Endothelial cell of umbilical vein (primary cell): ENCODE results near the gene SLC12A7. TPM values are rescaled to one million over a fixed set of nuclear protein-coding genes. Genes with fewer than 3 reads are reported as not detected.

Experiments
- BruUV-seq: library from RNA; stranded (reverse); fragments of 400-500 nt; replicated peaks from 2 replicates; lab custom pipeline; 2021; lab: Mats Ljungman, UMichigan
- CTCF ChIA-PET: fragments of 300-600, 350-600 bp; sonication (Branson Sonifier 250); formaldehyde crosslinking; loops from one replicate; lab custom pipeline; 2021; ENCODE audit warnings: antibody characterized with exemption, inconsistent platforms; lab: Charles Lee
- POLR2A ChIA-PET: fragments of 300-600, 350-600 bp; sonication (Branson Sonifier 250); formaldehyde crosslinking; loops from one replicate; lab custom pipeline; 2021; ENCODE audit warnings: antibody characterized with exemption, inconsistent platforms; lab: Charles Lee
- DNase-seq: peaks from one replicate; pipeline ENCODE4 v3.0.0-alpha.2; 2011; ENCODE audit warnings: low read depth, low spot score
- FAIRE-seq: peaks from 2 replicates; lab custom pipeline; 2011; peaks lifted over from hg19 to GRCh38; lab: Jason Lieb, UNC
- H2AFZ ChIP-seq: 2 replicates; pipeline ENCODE4 v1.6.0; 2012; ENCODE audit warnings: low read depth, low read length, control low read depth, inconsistent platforms
- H3K27ac ChIP-seq: 2 replicates; pipeline ENCODE4 v1.5.1; 2011; ENCODE audit warnings: low read depth, mild to moderate bottlenecking, control low read depth, low read length, moderate library complexity; ENCODE audit not compliant: insufficient read depth
- H3K27me3 ChIP-seq, 2 experiments: 2 replicates each; pipeline versions ENCODE4 v1.6.0 to v1.6.1; 2011; ENCODE audit warnings: low read length in 2 of 2, mixed read lengths in 1 of 2; ENCODE audit not compliant: control insufficient read depth in 2 of 2, insufficient read depth in 2 of 2
- H3K36me3 ChIP-seq, 2 experiments: 2 replicates in 1 of 2; 3 replicates in 1 of 2; pipeline ENCODE4 v1.5.1; 2011; ENCODE audit warnings: low read length in 2 of 2, mild to moderate bottlenecking in 1 of 2, moderate library complexity in 1 of 2; ENCODE audit not compliant: control insufficient read depth in 2 of 2, insufficient read depth in 2 of 2; ENCODE audit errors: extremely low read depth in 1 of 2
- H3K4me1 ChIP-seq: 3 replicates; pipeline ENCODE4 v1.5.1; 2011; ENCODE audit warnings: mild to moderate bottlenecking, low read length; ENCODE audit not compliant: control insufficient read depth, insufficient read depth; ENCODE audit errors: extremely low read depth
- H3K4me2 ChIP-seq: 2 replicates; pipeline ENCODE4 v1.6.1; 2011; ENCODE audit warnings: low read length, control low read depth, mixed read lengths; ENCODE audit not compliant: insufficient read depth
- H3K4me3 ChIP-seq, 3 experiments: fragments of 200-600 bp in 1 of 3; sonication (generic), shearing (Covaris generic) in 1 of 3; replicated peaks in 1 of 3; 2 replicates each; pipeline ENCODE4 v1.5.1; 2011 to 2016; ENCODE audit warnings: control low read depth in 3 of 3, low read length in 3 of 3, mild to moderate bottlenecking in 2 of 3, inconsistent platforms in 1 of 3, low read depth in 1 of 3, moderate library complexity in 1 of 3; ENCODE audit not compliant: insufficient read depth in 1 of 3
- H3K79me2 ChIP-seq: 2 replicates; pipeline ENCODE4 v1.6.0; 2012; ENCODE audit warnings: low read length, inconsistent platforms; ENCODE audit not compliant: control insufficient read depth, insufficient read depth
- H3K9ac ChIP-seq: replicated peaks from 2 replicates; pipeline ENCODE3; 2011; ENCODE audit warnings: low read length, control low read depth; ENCODE audit not compliant: insufficient read depth; ENCODE audit errors: extremely low read depth
- H3K9me1 ChIP-seq: replicated peaks from 3 replicates; pipeline ENCODE4 v1.6.0; 2011; ENCODE audit warnings: mild to moderate bottlenecking, low read length; ENCODE audit not compliant: control insufficient read depth, insufficient read depth; ENCODE audit errors: extremely low read depth
- H3K9me3 ChIP-seq: replicated peaks from 2 replicates; pipeline ENCODE4 v1.5.1; 2012; ENCODE audit warnings: low read length, inconsistent platforms; ENCODE audit not compliant: control insufficient read depth, insufficient read depth
- H4K20me1 ChIP-seq: replicated peaks from 2 replicates; pipeline ENCODE3; 2011; ENCODE audit warnings: mild to moderate bottlenecking, low read length; ENCODE audit not compliant: control insufficient read depth, insufficient read depth; ENCODE audit errors: extremely low read depth
- CTCF ChIP-seq, 2 donors: IDR thresholded peaks; 1 replicate in 1 of 2; 2 replicates in 1 of 2; pipeline ENCODE4 v1.5.1; 2011; ENCODE audit warnings: low read length in 2 of 2, mild to moderate bottlenecking in 2 of 2, moderate library complexity in 2 of 2, control low read depth in 1 of 2, inconsistent platforms in 1 of 2, low read depth in 1 of 2; ENCODE audit not compliant: insufficient read depth in 1 of 2; ENCODE audit errors: extremely low read depth in 1 of 2
- EZH2 ChIP-seq: IDR thresholded peaks from 2 replicates; pipeline ENCODE4 v1.6.1; 2012; ENCODE audit warnings: borderline replicate concordance, low read depth, mild to moderate bottlenecking, moderate library complexity, low read length, inconsistent platforms; ENCODE audit not compliant: severe bottlenecking
- FOS ChIP-seq: IDR thresholded peaks from 2 replicates; pipeline ENCODE4 v1.6.1; 2011; ENCODE audit warnings: mild to moderate bottlenecking, low read length, moderate library complexity, borderline replicate concordance; ENCODE audit not compliant: insufficient read depth
- GATA2 ChIP-seq: IDR thresholded peaks from 2 replicates; pipeline ENCODE4 v1.7.0; 2011; ENCODE audit warnings: low read depth, mild to moderate bottlenecking, moderate library complexity, mixed read lengths, low read length; ENCODE audit not compliant: insufficient read length, insufficient read depth
- JUN ChIP-seq: IDR thresholded peaks from 2 replicates; pipeline ENCODE4 v1.6.1; 2011; ENCODE audit warnings: borderline replicate concordance, low read depth; ENCODE audit not compliant: insufficient read length, insufficient read depth
- MYC ChIP-seq: IDR thresholded peaks from one replicate; pipeline ENCODE4 v1.6.1; 2011; ENCODE audit warnings: mild to moderate bottlenecking, low read depth, low read length
- POLR2A ChIP-seq: IDR thresholded peaks from 2 replicates; pipeline ENCODE4 v1.6.1; 2012; ENCODE audit warnings: low read depth, mild to moderate bottlenecking, control low read depth, low read length
- POLR2AphosphoS5 ChIP-seq: IDR thresholded peaks from 2 replicates; pipeline ENCODE4 v1.6.1; 2012; ENCODE audit warnings: low read depth, mild to moderate bottlenecking, control low read depth, low read length, moderate library complexity; ENCODE audit not compliant: insufficient read depth
- dilution Hi-C: fragments of 300-500 bp; cut with MboI; formaldehyde crosslinking; loops from one replicate; pipeline ENCODE4 v1.15.0; 2019; ENCODE audit warnings: low sequenced_read_pairs; ENCODE audit not compliant: extremely low pct_ligation_motif_present
- intact Hi-C: fragments of 100-400 bp; cut with micrococcal nuclease; formaldehyde crosslinking; loops from one replicate; pipeline ENCODE4 v1.10.0; 2022
- polyA plus RNA-seq, 4 experiments: library from polyadenylated mRNA; depleted of rRNA in 3 of 4; stranded (reverse) in 3 of 4; unstranded in 1 of 4; fragments of >200 nt; gene quantifications; 2 replicates each; pipeline versions ENCODE4 v1.2.1 to v1.2.3, GENCODE V29; 2011 to 2012; ENCODE audit warnings: missing spikeins in 1 of 4
- total RNA-seq: library from RNA; stranded (reverse); gene quantifications from 2 replicates; pipeline ENCODE4 v1.2.3, GENCODE V29; 2021
- TF ChIP-seq, protein P1 (sequence below): IDR thresholded peaks from 2 replicates; pipeline ENCODE4 v1.6.1; 2011; ENCODE audit not compliant: insufficient read depth, insufficient read length

The SLC12A7 gene
- total and polyA plus RNA-seq, 2 donors (not counting 3 experiments of a cell fraction or from before 2014, with no cell fraction given): 16.4 to 38.8 TPM

DNA sequence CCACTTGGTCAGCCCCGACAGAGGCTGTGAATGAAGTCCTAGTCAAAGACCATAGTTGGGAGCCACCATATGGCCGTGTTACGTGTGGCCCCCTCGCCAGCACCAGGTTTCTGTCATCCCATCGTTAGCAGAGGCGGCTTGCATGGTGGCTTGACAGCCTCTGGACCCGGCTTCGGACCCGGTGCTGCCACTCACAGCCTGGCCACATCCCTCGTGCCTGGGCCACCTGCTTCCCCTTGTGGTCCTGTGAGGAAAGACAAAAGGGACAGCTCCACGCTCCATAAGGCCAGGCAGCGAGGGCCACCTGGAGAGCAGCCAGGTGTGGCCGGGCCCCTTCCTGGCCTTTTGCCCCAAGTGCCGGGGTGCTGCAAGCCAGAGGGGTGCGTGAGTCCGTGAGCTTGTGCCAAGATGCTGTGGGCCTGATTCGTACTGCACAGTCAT is 97.1 kb downstream of the SLC12A7 start:
- Histone ChIP-seq H3K79me2 (no peaks in the 10 kb centered on the region), H3K9me3 (no peaks in the 10 kb centered on the region), H2AFZ (no peak overlapping the region), H3K9ac (no peak overlapping the region), H3K36me3 (no peaks in the 10 kb centered on the region), H3K27ac (no peak overlapping the region), H3K27me3 (peaks cover 11 to 12% of the 10 kb centered on the region in 2 experiments), H3K4me1 (no peaks in the 10 kb centered on the region), H4K20me1 (no peaks in the 10 kb centered on the region), H3K4me2 (no peak overlapping the region), H3K9me1 (no peaks in the 10 kb centered on the region), H3K4me3 (no peak overlapping the region)
- BruUV-seq: no TSS peak
- dilution Hi-C loops: no loop called here
- no peak for FAIRE-seq
- TF ChIP-seq POLR2AphosphoS5 (no peak), EZH2 (no peak), POLR2A (no peak), MYC (no peak), JUN (no peak), GATA2 (no peak), CTCF (IDR thresholded peaks at IDR 0.05; ENCODE audit: extremely low read depth in 1 of 2, insufficient read depth in 1 of 2, low read depth in 1 of 2, low read length in 2 of 2) (no peak), FOS (no peak)
- TF ChIP-seq, protein P1, sequence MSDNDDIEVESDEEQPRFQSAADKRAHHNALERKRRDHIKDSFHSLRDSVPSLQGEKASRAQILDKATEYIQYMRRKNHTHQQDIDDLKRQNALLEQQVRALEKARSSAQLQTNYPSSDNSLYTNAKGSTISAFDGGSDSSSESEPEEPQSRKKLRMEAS: no peak
- CTCF ChIA-PET: no interaction called here
- intact Hi-C loops: no loop called here
- POLR2A ChIA-PET: no interaction called here
- no peak for DNase-seq
